Lower leg skin (tissue), 4 donors: ENCODE data around the gene SLC25A52. TPM values are rescaled to one million over a fixed set of nuclear protein-coding genes. Genes with fewer than 3 reads are reported as not detected.

ENCODE experiments used
- DNase-seq, 2 donors: peaks; one replicate each; pipeline ENCODE4 v3.0.0-alpha.2; 2019; ENCODE audit warnings: low spot score in 2 of 2
- H3K4me3 ChIP-seq: fragments of 200-600 bp; sonication (generic); 2 replicates; pipeline ENCODE4 v1.5.1; 2017; ENCODE audit warnings: mild to moderate bottlenecking, low read depth; ENCODE audit not compliant: poor library complexity, severe bottlenecking
- CTCF ChIP-seq, 3 donors: fragments of 450-650 bp; IDR thresholded peaks; one replicate each; pipeline ENCODE4 v1.5.1; 2016; ENCODE audit warnings: antibody characterized with exemption in 3 of 3, mild to moderate bottlenecking in 3 of 3, moderate library complexity in 2 of 3
- POLR2A ChIP-seq, 2 donors: fragments of 450-650 bp; IDR thresholded peaks; one replicate each; pipeline ENCODE4 v1.6.1; 2016 to 2017; ENCODE audit warnings: antibody characterized with exemption in 2 of 2, mild to moderate bottlenecking in 1 of 2, moderate library complexity in 1 of 2
- WGBS, 2 donors: methylation state at CpG; one replicate each; pipeline ENCODE4 v1.1.5; 2018; 5-methylcytosine and 5-hydroxymethylcytosine counted together
- intact Hi-C: fragments of 100-400 bp; cut with DNase I; formaldehyde crosslinking; loops from one replicate; pipeline ENCODE4 v1.15.0; 2023; ENCODE audit warnings: low total_unique reads
- total RNA-seq, 4 donors: library from RNA; depleted of rRNA; stranded (reverse); fragments of >200 nt; gene quantifications; one replicate each; pipeline ENCODE4 v1.1.0, GENCODE V29; 2016

SLC25A52 gene
- total RNA-seq, 4 donors from 2014 or later: not detected

- no peak for DNase-seq
- WGBS, 2 donors: 94 to 96% methylated on average over 2 of the region's 2 CpGs
- no peak overlapping the region for H3K4me3 ChIP-seq
- TF ChIP-seq POLR2A (IDR thresholded peaks at IDR 0.05) (no peak), CTCF (IDR thresholded peaks at IDR 0.05) (no peak)
- intact Hi-C loops: no loop called here
Measured at GRCh38 chr18:31792580-31792911, 31.9 kb upstream of the SLC25A52 start.

- 79 to 84% methylated on average over 6 of the region's 6 CpGs for WGBS, 2 donors
- no peak for TF ChIP-seq POLR2A (IDR thresholded peaks at IDR 0.05)
- H3K4me3 ChIP-seq: no peak overlapping the region
- intact Hi-C loops: no loop called here
- DNase-seq: no peak
Measured at GRCh38 chr18:31791817-31792579, 31.3 kb upstream of the SLC25A52 start.

- H3K4me3 ChIP-seq: no peak overlapping the region
- 74 to 79% methylated on average over 10 of the region's 10 CpGs for WGBS, 2 donors
- no peak for TF ChIP-seq POLR2A (IDR thresholded peaks at IDR 0.05)
- no peak for TF ChIP-seq CTCF (IDR thresholded peaks at IDR 0.05)
- intact Hi-C loops: no loop called here
- no peak for DNase-seq
Measured at GRCh38 chr18:31789409-31789808, 28.7 kb upstream of the SLC25A52 start.

- intact Hi-C loops: no loop called here
- no peak for DNase-seq
- 70 to 76% methylated on average over 3 of the region's 3 CpGs for WGBS, 2 donors
- TF ChIP-seq POLR2A (IDR thresholded peaks at IDR 0.05) (no peak), CTCF (IDR thresholded peaks at IDR 0.05) (no peak)
- H3K4me3 ChIP-seq: no peak overlapping the region
Measured at GRCh38 chr18:31783059-31783458, 22.4 kb upstream of the SLC25A52 start.

GRCh38 chr18:31778391-31778950 lies 17.8 kb upstream of the SLC25A52 start:
- intact Hi-C loops: no loop called here
- no peak for TF ChIP-seq CTCF (IDR thresholded peaks at IDR 0.05)
- no peak for TF ChIP-seq POLR2A (IDR thresholded peaks at IDR 0.05)
- DNase-seq: no peak
- no peak overlapping the region for H3K4me3 ChIP-seq

- H3K4me3 ChIP-seq: no peak overlapping the region
- WGBS, 2 donors: 87% methylated on average over 9 of the region's 9 CpGs
- DNase-seq: no peak
- TF ChIP-seq CTCF (IDR thresholded peaks at IDR 0.05) (no peak), POLR2A (IDR thresholded peaks at IDR 0.05) (no peak)
- intact Hi-C loops: no loop called here
Measured at GRCh38 chr18:31776093-31776492, 15.4 kb upstream of the SLC25A52 start.
